NCI-H1417 (cell line): Measurements from ENCODE around the gene SERAC1.
"Not testable (repeated sequence)": the region's sequence is repeated elsewhere in the genome, so short reads cannot be mapped to it uniquely, and the experiment has no call there.

Experiments
- DNase-seq, 3 experiments: peaks; one replicate each; lab custom pipeline; 2025; lab: John Stamatoyannopoulos, UW

SERAC1 gene

DNA sequence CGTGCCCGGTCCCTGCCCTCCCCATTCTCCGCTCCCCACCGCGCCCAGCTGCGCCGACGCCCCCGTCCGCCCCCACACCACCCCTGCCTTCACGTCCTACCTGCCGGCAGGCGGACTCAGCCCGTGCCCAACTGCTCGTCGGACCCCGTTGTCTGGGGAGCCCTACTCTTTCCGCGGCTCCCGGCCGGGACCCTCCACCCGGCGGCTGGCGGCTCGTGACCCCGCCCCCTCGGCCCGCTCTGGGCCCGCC, at the start of gene SERAC1:
SERAC1 (minus strand) TSS at position 223 of the 250 bp plus-strand sequence. CDS start 9,899 bp downstream, outside the sequence.
- no peak for DNase-seq

DNA sequence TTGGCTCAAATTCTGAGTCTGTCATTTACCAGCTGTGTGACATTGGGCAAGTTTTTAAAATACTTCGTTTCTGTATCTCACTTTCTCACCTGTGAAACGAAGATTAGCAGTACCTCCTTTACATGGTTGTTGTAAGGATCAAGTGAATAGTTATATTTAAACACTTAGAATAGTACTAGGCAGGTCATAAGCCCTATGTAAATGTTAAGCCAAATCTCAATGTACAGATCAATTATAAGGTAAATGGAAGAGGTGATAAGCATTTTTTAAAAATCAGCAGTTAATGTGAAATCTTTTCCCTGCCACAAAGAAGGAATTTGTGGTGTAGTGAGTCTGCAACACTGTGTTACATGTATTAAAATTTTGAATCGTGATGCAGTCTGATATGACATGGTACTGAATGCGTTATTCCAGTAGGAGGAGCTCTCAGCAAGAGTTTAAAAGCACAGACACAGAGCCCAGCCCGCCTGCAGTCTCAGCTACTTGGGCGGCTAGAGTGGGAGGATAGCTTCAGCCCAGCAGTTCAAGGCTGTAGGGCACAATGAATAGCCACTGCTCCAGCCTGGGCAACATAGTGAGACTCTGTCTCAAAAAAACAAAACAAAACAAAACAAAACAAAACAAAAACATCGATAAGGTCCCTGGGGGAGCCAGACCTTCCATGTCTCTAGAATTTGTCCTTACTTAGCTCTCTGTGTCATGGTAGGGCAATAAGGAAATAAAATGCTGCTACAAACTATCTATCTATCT, 46.0 kb upstream of the SERAC1 start:
- peak; percentile 68 to 88 (median 80) for DNase-seq

DNA sequence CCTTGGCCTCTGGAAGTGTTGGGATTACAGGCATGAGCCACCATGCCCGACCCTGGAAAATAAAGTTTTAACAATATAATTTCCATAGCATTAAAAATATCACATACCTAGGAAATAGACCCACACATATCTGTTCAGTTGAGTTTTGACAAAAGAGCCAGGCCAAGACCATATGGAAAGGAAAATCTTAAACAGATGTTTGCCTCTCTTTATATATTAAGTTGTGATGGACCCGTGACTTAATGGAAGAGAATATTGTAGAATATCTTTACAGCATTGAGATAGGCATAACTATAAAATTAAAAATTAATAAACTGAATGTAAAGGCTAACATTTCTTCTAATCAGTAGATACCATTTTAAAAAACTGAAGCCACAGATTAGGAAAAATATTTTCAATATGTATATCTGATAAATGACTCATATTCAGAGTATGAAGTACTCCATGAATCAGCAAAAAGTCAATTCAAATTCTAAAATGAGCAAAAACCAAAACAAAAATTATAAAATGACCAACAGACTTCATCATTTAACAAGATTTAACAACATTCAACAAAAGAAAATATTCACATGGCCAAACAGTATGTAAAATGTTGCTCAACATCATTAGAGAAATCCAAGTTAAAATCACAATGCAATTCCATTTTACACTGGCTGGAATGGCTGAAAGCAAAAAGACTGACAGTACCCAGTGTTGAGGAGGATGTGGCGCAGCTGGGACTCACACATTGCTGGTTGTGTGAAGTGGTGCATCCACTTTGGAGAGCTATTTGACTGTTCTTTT, 43.4 kb upstream of the SERAC1 start:
- DNase-seq, result no peak

DNA sequence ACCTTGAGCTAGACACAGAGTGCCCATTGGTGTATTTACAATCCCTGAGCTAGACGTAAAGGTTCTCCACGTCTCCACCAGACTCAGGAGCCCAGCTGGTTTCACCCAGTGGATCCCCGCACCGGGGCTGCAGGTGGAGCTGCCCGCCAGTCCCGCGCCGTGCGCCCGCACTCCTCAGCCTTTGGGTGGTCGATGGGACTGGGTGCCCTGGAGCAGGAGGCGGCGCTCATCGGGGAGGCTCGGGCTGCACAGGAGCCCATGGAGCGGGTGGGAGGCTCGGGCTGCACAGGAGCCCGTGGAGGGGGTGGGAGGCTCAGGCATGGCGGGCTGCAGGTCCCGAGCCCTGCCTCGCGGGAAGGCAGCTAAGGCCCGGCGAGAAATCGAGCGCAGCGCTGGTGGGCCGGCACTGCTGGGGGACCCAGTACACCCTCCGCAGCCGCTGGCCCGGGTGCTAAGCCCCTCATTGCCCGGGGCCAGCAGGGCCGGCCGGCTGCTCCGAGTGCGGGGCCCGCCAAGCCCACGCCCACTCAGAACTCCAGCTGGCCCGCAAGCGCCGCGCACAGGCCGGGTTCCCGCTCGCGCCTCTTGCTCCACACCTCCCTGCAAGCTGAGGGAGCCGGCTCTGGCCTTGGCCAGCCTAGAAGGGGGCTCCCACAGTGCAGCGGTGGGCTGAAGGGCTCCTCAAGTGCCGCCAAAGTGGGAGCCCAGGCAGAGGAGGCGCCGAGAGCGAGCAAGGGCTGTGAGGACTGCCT, 41.7 kb upstream of the SERAC1 start:
- DNase-seq, result not testable (repeated sequence)

DNA sequence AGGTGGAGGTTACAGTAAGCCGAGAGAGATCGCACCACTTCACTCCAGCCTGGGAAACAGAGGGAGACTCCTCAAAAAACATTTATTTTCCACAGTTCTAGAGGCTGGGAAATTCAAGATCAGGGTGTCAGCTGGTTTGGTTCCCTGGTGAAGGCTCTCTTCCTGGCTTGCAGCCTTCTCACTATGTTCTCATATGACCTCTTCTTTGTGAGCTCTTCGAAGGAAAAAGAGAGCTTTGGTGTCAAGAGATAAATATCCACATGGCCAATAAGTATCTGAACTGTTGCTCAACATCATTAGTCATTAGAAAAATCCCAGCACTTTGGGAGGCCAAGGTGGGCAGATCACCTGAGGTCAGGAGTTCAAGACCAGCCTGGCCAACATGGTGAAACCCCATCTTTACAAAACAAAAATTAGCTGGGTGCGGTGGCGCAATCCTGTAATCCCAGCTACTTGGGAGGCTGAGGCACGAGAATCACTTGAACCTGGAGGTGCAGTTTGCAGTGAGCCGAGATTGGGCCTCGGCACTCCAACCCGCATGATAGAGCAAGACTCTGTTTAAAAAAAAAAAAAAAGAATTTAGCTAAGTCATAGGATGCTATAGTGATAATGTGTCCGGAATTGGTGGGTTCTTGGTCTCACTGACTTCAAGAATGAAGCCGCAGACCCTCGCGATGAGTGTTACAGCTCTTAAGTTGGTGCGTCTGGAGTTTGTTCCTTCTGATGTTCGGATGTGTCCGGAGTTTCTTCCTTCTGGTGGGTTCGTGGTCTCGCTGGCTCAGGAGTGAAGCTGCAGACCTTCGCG, 40.4 kb upstream of the SERAC1 start:
- DNase-seq, result not testable (repeated sequence)

DNA sequence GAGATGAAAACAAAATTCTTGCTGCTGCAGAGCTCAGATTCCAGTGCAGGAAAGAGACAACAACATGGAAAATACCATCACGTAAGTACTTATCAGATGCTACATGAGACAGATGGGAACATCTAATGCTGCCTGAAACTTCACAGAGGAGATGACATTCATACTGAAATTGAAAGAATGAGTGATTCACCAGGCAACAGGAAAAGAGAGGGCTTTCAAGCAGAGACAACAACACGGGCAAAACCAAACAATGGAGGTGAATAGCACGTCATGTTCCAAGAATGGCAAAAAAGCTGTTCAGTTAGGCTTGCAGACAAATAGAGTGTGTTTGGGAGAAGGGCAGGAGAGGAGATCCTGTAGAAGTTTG, 39.3 kb upstream of the SERAC1 start:
- no peak for DNase-seq

DNA sequence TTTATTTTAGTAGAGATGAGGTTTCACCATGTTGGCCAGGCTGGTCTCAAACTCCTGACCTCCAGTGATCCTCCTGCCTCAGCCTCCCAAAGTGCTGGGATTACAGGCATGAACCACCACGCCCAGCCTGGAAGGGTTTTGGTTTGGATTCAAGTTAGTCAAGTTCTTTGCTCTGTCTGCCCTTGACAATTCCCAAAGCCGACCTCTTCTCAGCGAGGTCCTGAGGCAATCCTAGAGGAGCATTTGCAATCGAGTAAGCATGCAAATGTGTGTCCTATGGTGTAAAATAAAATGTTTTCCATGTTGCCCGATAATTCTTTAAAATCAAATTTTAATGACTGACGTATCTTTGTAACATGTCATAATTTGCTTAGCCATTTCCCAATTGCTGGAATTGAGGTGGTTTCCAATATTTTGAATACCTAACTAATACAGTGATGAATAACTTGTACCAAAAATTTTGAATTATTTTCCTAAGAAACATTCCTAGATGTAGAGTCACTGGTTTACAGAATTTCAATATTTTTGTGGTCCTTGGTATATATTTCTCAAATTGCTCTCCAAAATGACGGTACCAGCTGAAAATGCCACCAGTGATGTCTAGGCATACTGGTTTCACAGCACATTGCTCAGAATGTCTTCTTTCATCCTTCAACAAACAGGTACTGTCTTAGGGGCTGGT, 38.8 kb upstream of the SERAC1 start:
- no peak for DNase-seq

DNA sequence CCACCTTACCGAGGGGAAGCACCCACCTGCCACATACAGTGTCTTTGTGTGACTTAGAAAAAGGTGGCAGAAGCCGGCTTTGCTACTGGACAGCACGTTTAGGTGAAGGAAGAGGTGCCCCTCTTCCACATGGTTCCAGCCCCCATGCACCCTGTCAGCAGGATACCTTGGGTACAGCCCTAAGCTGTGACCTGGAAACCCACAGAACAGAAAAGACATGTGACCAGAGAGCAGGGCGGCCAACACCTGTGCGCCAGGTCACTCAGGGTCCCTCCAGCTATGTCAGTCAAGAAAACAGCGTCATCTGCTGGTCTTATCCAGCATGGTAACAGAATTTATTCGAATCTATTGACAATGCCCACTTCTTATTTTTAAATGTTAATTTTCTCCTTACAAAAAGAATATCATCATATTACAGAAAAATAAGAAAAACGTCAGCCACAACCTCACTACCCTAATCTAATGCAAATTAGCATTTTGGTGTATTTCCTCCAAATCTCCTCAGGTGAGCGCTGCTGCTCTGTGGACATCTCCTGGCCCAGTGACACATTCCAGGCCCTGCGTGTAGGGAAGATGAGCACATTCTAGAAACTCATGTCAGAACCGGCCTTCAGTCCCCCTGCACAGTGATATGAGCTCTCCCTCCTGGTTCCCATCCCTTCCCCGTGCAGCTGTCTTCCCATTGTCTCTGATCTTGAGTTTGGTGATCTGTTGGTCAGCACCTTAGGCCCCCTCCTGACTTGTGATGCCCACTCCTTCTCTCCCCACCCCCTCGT, 37.3 kb upstream of the SERAC1 start:
- DNase-seq, result no peak

DNA sequence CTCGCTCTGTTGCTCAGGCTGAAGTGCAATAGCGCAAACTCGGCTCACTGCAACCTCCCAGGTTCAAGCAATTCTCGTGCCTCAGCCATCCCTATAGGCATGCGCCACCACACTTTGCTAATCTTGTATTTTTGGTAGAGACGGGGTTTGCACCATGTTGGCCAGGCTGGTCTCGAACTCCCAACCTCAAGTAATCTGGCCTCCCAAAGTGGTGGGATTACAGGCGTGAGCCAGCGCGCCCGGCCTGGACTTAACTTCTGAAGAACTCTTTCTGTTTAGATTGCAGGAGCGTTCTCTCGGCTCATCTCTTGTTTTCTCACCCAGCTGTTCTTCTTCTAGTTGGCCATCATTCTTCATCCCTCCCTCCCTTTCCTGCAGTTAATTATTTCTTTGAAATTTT, 30.4 kb upstream of the SERAC1 start:
- DNase-seq, result no peak

DNA sequence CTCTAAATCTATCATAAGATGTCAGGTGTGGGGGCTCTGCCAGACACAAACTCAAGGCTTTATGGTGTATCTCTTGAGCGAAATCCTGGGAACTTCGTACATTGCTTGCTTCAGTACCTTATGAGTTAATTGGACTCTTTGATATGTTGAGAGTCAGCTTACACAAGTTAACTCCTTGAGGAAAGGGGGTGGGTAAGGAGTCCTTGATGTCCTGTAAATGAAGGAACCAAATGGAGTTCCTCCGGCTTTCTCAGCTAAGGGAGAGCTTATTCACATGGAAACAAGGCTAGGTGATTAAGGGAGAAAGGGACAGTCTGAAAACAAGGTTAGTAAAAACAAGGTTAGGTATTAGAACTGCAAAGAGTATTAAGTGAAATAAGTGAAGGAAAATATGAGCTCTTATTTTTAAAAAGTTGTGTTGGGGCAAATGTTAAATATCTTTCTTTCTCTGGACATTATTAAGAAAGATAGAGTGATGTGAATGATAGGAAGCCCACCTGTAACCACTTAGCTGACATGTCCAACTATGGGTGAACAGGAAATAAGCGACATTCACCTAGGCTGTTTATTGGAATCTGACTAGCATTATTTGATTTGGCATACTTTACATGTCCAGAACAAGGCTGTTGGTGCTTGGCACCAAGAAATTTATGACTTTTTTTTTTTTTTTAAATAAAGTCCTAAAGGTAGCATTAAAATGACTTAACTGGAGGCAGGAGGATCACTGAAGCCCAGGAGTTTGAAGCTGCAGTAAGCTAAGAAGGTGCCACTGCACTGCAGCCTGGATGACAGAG, 26.6 kb upstream of the SERAC1 start:
- DNase-seq, result no peak

DNA sequence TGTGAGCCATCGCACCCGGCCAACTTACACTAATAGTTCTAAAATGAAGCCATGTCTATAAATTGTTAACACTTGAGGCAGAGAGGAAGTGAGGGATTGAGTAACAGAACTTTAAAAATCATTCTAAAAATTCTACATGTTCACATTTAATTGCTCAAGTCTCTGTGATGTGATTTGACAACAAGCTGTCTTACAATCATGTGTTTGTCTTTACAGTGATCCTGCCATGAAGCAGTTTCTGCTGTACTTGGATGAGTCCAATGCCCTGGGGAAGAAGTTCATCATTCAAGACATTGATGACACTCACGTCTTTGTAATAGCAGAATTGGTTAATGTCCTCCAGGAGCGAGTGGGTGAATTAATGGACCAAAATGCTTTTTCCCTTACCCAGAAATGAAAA, 23.7 kb upstream of the SERAC1 start:
- DNase-seq, result no peak

DNA sequence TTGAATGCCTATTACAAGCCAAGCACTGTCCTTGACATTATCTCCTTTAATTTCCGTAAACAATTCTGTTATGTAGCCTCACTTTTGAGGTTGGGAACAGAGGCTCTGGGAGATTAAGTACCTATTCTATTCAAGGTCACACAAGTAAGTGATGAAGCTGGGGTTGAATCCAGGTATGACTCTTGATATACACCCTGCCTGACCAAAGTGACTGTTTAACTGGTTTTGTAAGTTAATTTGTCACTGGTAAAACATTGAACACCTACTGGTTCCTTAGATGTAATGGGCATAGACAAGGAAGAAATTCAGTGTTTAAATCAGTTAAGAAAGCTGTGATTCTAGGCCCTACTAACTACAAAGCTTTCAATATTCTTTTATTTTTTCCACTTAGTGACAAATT, 23.0 kb upstream of the SERAC1 start:
- DNase-seq, result no peak

DNA sequence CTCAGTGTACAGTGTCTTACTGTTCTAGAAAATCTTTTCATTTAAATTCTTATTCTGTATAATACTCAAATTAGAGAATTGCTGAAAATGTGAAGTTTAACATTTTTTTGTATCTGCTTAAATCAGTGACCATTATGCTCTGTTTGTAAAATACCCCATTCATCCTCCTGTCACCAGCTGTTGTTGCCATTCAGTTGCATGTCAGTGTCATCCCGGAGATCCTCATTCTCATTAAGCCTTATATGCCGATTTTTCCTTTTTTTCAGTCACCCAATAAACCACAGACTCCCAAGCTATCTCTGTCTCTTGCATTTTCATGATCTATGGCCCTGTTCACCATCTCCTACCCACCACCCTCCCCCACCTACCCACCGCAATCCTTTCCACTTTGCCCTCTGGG, 20.5 kb upstream of the SERAC1 start:
- no peak for DNase-seq

DNA sequence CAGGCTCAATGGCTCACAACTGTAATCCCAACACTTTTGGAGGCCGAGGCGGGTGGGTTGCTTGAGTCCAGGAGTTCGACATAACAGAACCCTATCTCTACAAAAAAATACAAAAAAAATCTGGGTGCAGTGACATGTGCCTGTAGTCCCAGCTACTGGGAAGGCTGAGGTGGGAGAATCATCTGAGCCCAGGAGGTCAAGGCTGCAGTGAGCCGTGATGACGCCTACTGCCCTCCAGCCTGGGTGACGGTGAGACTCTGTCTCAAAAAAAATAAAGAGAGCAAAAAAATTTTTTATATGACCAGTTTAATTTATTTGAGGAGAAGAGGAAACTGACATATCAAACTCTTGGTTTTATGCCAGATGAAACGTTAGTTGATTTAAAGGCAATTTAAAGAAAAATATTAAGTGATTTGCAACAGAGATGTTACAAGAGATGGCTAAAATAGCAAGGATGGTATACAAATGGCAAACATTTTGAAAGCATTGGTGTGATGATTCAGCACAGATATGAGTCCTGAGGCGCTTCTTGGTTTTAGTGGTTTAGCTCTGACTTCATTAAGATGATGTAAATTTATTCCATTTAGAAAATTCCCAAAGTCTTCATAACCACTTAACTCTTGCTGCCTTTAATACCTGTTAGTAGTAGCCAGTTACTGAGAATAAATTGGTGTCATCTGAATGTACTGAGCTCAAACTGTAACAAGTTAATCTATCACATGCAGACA, 17.8 kb upstream of the SERAC1 start:
- DNase-seq, result no peak

DNA sequence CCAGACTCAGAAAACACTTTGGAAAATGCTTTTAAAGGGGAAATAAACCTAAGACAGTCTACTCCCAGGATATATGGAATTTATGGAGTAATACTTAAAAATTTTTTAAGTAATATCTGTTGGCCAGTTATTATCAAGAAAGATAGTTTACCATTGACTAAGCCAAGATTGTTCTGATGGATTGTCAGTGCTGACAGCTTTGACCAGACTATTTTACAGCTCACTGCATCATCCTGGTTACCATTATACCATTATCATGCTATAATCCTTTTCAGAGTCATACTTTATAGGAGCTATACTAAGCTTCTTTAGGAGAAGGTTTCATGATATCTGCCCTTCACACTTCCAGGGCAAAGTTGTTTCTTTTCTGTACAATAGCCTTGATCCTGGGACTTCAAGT, 16.5 kb upstream of the SERAC1 start:
- no peak for DNase-seq

DNA sequence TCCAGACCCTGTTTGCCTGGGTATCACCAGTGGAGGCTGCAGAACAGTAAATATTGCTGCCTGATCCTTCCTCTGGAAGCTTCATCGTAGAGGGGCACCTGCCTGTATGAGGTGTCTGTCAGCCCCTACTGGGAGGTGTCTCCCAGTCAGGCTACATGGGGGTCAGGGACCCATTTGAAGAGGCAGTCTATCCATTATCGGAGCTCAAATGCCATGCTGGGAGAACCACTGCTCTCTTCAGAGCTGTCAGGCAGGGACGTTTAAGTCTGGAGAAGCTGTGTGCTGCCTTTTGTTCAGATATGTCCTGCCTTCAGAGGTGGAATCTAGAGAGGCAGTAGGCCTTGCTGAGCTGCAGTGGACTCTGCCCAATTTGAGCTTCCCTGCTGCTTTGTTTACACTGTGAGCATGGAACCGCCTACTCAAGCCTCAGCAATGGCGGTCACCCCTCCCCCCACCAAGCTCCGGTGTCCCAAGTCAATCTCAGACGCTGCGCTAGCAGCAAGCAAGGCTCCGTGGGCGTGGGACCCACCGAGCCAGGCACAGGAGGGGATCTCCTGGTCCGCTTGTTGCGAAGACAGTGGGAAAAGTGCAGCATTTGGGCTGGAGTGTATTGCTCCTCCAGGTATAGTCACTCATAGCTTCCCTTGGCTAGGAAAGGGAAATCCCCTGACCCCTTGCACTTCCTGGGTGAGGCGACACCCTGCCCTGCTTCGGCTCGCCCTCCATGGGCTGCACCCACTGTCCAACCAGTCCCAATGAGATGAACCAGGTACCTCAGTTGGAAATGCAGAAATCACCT, 15.3 kb upstream of the SERAC1 start:
- peak; percentile 8 to 47 (median 19) for DNase-seq

DNA sequence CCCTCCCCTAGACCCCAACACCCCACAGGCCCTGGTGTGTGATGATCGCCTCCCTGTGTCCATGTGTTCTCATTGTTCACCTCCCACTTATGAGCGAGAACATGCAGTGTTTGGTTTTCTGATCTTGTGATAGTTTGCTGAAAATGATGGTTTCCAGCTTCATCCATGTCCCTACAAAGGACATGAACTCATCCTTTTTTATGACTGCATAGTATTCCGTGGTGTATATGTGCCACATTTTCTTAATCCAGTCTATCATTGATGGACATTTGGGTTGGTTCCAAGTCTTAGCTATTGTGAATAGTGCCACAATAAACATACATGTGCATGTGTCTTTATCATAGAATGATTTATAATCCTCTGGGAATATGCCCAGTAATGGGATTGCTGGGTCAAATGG, 9.7 kb upstream of the SERAC1 start:
- DNase-seq, result not testable (repeated sequence)

DNA sequence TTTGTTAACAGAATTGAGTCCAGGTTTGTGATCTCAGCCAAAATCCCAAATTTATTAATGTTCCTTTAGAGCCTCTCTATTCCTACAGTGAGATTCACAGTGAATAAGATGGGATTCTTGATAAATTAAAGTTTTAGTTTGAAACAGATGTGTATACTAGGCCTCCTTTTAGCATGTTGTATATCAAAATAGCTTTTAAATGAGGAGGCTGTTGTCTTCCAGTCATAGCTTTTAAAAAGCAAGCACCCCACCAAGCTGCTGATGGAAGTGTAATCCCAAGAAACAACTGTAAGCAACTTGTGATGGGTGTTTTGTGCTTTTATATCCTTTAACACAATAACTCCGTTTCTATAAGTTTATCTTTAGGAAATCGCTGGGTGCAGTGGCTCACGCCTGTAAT, 7.0 kb upstream of the SERAC1 start:
- DNase-seq, result no peak

DNA sequence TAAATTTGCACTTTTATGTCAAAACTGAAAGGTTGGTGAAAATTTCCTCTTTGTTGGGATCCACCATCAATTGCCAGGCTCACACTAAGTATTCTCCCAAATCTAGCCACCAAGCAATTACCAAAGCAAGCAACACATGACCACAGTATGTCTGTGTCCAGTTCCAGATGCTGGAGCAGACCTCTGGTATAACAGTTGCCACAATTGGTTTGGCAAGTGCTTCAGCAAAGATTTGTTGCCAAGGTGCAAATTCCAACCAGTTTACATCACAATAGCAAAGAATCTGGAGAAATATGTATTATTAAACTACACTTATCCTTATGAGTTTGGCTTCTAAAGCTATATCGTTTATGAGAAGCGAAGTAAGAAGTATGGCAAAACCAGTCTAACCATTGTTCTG, 6.5 kb upstream of the SERAC1 start:
- DNase-seq, result no peak
